ENCODE results near the gene CRYBG1.

CRYBG1 gene

GRCh38 chr6:106419900-106420613, 59.5 kb downstream of the CRYBG1 start:
- no peak for DNase-seq (ENCODE audit: low spot score)

GRCh38 chr6:106421496-106421895, 61.0 kb downstream of the CRYBG1 start:
- Histone ChIP-seq H3K14ac (ENCODE audit: low read length) (no peak overlapping the region), H3K9me3 (replicated peaks in 1 of 2; ENCODE audit: control insufficient read depth in 2 of 2, insufficient read depth in 1 of 2, low read depth in 1 of 2, low read length in 2 of 2) (no peaks in the 10 kb centered on the region), H3K79me1 (ENCODE audit: low read depth, low read length) (no peaks in the 10 kb centered on the region), H4K91ac (ENCODE audit: low read depth, low read length, poor library complexity) (no peak overlapping the region), H3K23ac (ENCODE audit: low read depth, low read length, poor library complexity) (no peak overlapping the region), H3K4ac (ENCODE audit: low read length) (no peak overlapping the region), H3K27ac (replicated peaks; ENCODE audit: low read length) (no peak overlapping the region), H3K4me2 (ENCODE audit: insufficient read depth, low read length, poor library complexity, severe bottlenecking) (no peak overlapping the region), H4K8ac (ENCODE audit: low read depth, low read length) (no peak overlapping the region), H3K27me3 (ENCODE audit: control insufficient read depth in 3 of 3, insufficient read depth in 3 of 3, low read depth in 1 of 3, low read length in 3 of 3) (peaks cover 0 to under 1% (median 0%) of the 10 kb centered on the region in 3 experiments), H3K36me3 (replicated peaks in 1 of 2; ENCODE audit: control insufficient read depth in 2 of 2, insufficient read depth in 2 of 2, low read length in 2 of 2) (no peaks in the 10 kb centered on the region), H2BK15ac (ENCODE audit: low read length) (no peak overlapping the region), H3K4me3 (ENCODE audit: low read length in 2 of 2) (no peak overlapping the region), H2AK5ac (ENCODE audit: low read depth, low read length) (no peak overlapping the region), H2BK12ac (ENCODE audit: low read length) (no peak overlapping the region), H2BK5ac (ENCODE audit: low read length) (no peak overlapping the region), H3K9ac (ENCODE audit: low read depth, low read length, poor library complexity) (no peak overlapping the region), H2AFZ (ENCODE audit: low read length) (no peak overlapping the region), H2BK120ac (ENCODE audit: low read depth, low read length) (no peak overlapping the region), H3K4me1 (ENCODE audit: control insufficient read depth in 2 of 2, insufficient read depth in 1 of 2, low read depth in 1 of 2, low read length in 2 of 2) (peaks cover 0 to 2% of the 10 kb centered on the region in 2 donors), H3K18ac (ENCODE audit: low read length) (no peak overlapping the region)
- no peak for DNase-seq (ENCODE audit: low spot score)
- no CpG with 5 or more reads among the region's 2 CpGs for WGBS, 2 donors (ENCODE audit: extremely low coverage in 2 of 2, insufficient read length in 2 of 2, insufficient replicate concordance in 1 of 2)

More at GRCh38 chr6:106419900-106420613, 59.5 kb downstream of the CRYBG1 start:
- Histone ChIP-seq H4K8ac (ENCODE audit: low read depth, low read length) (no peak overlapping the region), H2BK12ac (ENCODE audit: low read length) (no peak overlapping the region), H3K9ac (ENCODE audit: low read depth, low read length, poor library complexity) (no peak overlapping the region), H3K4me1 (ENCODE audit: control insufficient read depth in 2 of 2, insufficient read depth in 1 of 2, low read depth in 1 of 2, low read length in 2 of 2) (peaks cover 0 to 2% of the 10 kb centered on the region in 2 donors), H3K79me1 (ENCODE audit: low read depth, low read length) (no peaks in the 10 kb centered on the region), H2BK5ac (ENCODE audit: low read length) (no peak overlapping the region), H3K4ac (ENCODE audit: low read length) (no peak overlapping the region), H4K91ac (ENCODE audit: low read depth, low read length, poor library complexity) (no peak overlapping the region), H3K18ac (ENCODE audit: low read length) (no peak overlapping the region), H3K27me3 (ENCODE audit: control insufficient read depth in 3 of 3, insufficient read depth in 3 of 3, low read depth in 1 of 3, low read length in 3 of 3) (peaks cover 0 to under 1% (median 0%) of the 10 kb centered on the region in 3 experiments), H3K14ac (ENCODE audit: low read length) (no peak overlapping the region), H3K4me2 (ENCODE audit: insufficient read depth, low read length, poor library complexity, severe bottlenecking) (no peak overlapping the region), H2AK5ac (ENCODE audit: low read depth, low read length) (no peak overlapping the region), H2BK120ac (ENCODE audit: low read depth, low read length) (no peak overlapping the region), H3K23ac (ENCODE audit: low read depth, low read length, poor library complexity) (no peak overlapping the region), H3K4me3 (ENCODE audit: low read length in 2 of 2) (no peak overlapping the region), H3K36me3 (replicated peaks in 1 of 2; ENCODE audit: control insufficient read depth in 2 of 2, insufficient read depth in 2 of 2, low read length in 2 of 2) (no peaks in the 10 kb centered on the region), H2AFZ (ENCODE audit: low read length) (no peak overlapping the region), H3K27ac (replicated peaks; ENCODE audit: low read length) (no peak overlapping the region), H2BK15ac (ENCODE audit: low read length) (no peak overlapping the region), H3K9me3 (replicated peaks in 1 of 2; ENCODE audit: control insufficient read depth in 2 of 2, insufficient read depth in 1 of 2, low read depth in 1 of 2, low read length in 2 of 2) (no peaks in the 10 kb centered on the region)
- no CpG with 5 or more reads among the region's 2 CpGs for WGBS, 2 donors (ENCODE audit: extremely low coverage in 2 of 2, insufficient read length in 2 of 2, insufficient replicate concordance in 1 of 2)

DNA sequence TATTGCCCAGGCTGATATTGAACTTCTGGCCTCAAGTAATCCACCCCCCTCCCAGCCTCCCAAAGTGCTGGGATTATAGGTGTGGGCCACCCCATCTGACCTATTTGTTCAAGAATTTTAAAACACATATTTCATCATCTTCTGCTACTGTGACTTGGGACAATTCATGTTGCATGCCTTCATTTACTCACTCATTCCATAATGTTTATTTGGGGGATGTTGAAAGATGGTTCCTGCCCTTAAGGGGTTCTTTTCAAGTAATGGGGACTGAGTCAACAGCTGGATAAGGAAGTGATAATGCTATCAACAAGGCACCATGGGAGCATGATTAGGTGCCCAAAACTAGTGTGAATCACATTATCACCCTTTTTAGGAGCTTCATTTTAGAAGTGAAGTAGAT, 62.0 kb downstream of the CRYBG1 start:
- Histone ChIP-seq H2AK5ac (ENCODE audit: low read depth, low read length) (no peak overlapping the region), H2BK12ac (ENCODE audit: low read length) (no peak overlapping the region), H4K8ac (ENCODE audit: low read depth, low read length) (no peak overlapping the region), H2BK5ac (ENCODE audit: low read length) (no peak overlapping the region), H3K4ac (ENCODE audit: low read length) (no peak overlapping the region), H3K23ac (ENCODE audit: low read depth, low read length, poor library complexity) (no peak overlapping the region), H4K91ac (ENCODE audit: low read depth, low read length, poor library complexity) (no peak overlapping the region), H3K18ac (ENCODE audit: low read length) (no peak overlapping the region), H3K27me3 (ENCODE audit: control insufficient read depth in 3 of 3, insufficient read depth in 3 of 3, low read depth in 1 of 3, low read length in 3 of 3) (peaks cover 0 to 10% (median 0%) of the 10 kb centered on the region in 3 experiments), H3K9me3 (replicated peaks in 1 of 2; ENCODE audit: control insufficient read depth in 2 of 2, insufficient read depth in 1 of 2, low read depth in 1 of 2, low read length in 2 of 2) (no peaks in the 10 kb centered on the region), H3K4me2 (ENCODE audit: insufficient read depth, low read length, poor library complexity, severe bottlenecking) (no peak overlapping the region), H3K4me1 (ENCODE audit: control insufficient read depth in 2 of 2, insufficient read depth in 1 of 2, low read depth in 1 of 2, low read length in 2 of 2) (peaks cover 0 to 2% of the 10 kb centered on the region in 2 donors), H3K4me3 (ENCODE audit: low read length in 2 of 2) (no peak overlapping the region), H3K14ac (ENCODE audit: low read length) (no peak overlapping the region), H3K36me3 (replicated peaks in 1 of 2; ENCODE audit: control insufficient read depth in 2 of 2, insufficient read depth in 2 of 2, low read length in 2 of 2) (no peaks in the 10 kb centered on the region), H3K27ac (replicated peaks; ENCODE audit: low read length) (no peak overlapping the region), H2BK120ac (ENCODE audit: low read depth, low read length) (no peak overlapping the region), H3K79me1 (ENCODE audit: low read depth, low read length) (no peaks in the 10 kb centered on the region), H2AFZ (ENCODE audit: low read length) (no peak overlapping the region), H3K9ac (ENCODE audit: low read depth, low read length, poor library complexity) (no peak overlapping the region), H2BK15ac (ENCODE audit: low read length) (no peak overlapping the region)
- no peak for DNase-seq (ENCODE audit: low spot score)

DNA sequence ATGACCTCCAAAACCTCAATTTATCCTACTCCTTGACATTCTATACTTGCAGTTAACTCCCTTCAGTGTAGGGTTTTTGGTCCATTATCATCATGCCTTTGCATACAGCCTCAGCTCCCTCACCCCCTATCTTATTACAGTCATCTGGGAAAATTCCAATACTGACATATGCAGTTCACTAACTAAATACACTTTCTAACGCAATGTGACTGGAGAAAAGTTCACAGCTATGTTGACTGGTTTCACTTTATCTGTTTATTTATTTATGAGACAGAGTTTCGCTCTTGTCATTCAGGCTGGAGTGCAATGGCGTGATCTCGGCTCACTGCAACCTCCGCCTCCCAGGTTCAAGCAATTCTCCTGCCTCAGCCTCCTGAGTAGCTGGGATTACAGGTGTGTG, 64.9 kb downstream of the CRYBG1 start:
- Histone ChIP-seq H2BK12ac (ENCODE audit: low read length) (no peak overlapping the region), H2BK15ac (ENCODE audit: low read length) (no peak overlapping the region), H4K8ac (ENCODE audit: low read depth, low read length) (no peak overlapping the region), H2BK5ac (ENCODE audit: low read length) (no peak overlapping the region), H3K9ac (ENCODE audit: low read depth, low read length, poor library complexity) (no peak overlapping the region), H3K4ac (ENCODE audit: low read length) (no peak overlapping the region), H3K14ac (ENCODE audit: low read length) (no peak overlapping the region), H4K91ac (ENCODE audit: low read depth, low read length, poor library complexity) (no peak overlapping the region), H3K4me3 (ENCODE audit: low read length in 2 of 2) (no peak overlapping the region), H3K18ac (ENCODE audit: low read length) (no peak overlapping the region), H3K27me3 (ENCODE audit: control insufficient read depth in 3 of 3, insufficient read depth in 3 of 3, low read depth in 1 of 3, low read length in 3 of 3) (peaks cover 0 to 10% (median 0%) of the 10 kb centered on the region in 3 experiments), H3K4me2 (ENCODE audit: insufficient read depth, low read length, poor library complexity, severe bottlenecking) (no peak overlapping the region), H3K23ac (ENCODE audit: low read depth, low read length, poor library complexity) (no peak overlapping the region), H2AK5ac (ENCODE audit: low read depth, low read length) (no peak overlapping the region), H3K27ac (replicated peaks; ENCODE audit: low read length) (no peak overlapping the region), H3K4me1 (ENCODE audit: control insufficient read depth in 2 of 2, insufficient read depth in 1 of 2, low read depth in 1 of 2, low read length in 2 of 2) (no peaks in the 10 kb centered on the region), H3K9me3 (replicated peaks in 1 of 2; ENCODE audit: control insufficient read depth in 2 of 2, insufficient read depth in 1 of 2, low read depth in 1 of 2, low read length in 2 of 2) (no peaks in the 10 kb centered on the region), H3K36me3 (replicated peaks in 1 of 2; ENCODE audit: control insufficient read depth in 2 of 2, insufficient read depth in 2 of 2, low read length in 2 of 2) (no peaks in the 10 kb centered on the region), H3K79me1 (ENCODE audit: low read depth, low read length) (no peaks in the 10 kb centered on the region), H2BK120ac (ENCODE audit: low read depth, low read length) (no peak overlapping the region), H2AFZ (ENCODE audit: low read length) (no peak overlapping the region)
- no peak for DNase-seq (ENCODE audit: low spot score)
- WGBS, 2 donors (ENCODE audit: extremely low coverage in 2 of 2, insufficient read length in 2 of 2, insufficient replicate concordance in 1 of 2), result no CpG with 5 or more reads among the region's 5 CpGs

Data from neuronal stem cell (in vitro differentiated cells).